Astrocyte (in vitro differentiated cells and primary cell): ENCODE measurements around the gene MAS1.

Experiments used
- EZH2 ChIP-seq: IDR thresholded peaks from 2 replicates; pipeline ENCODE4 v1.6.1; 2012; ENCODE audit warnings: mild to moderate bottlenecking, low read length, inconsistent platforms; ENCODE audit not compliant: insufficient read depth
- TF ChIP-seq, protein P1 (sequence below): IDR thresholded peaks from 2 replicates; pipeline ENCODE4 v1.5.1; 2011; ENCODE audit warnings: low read depth, mild to moderate bottlenecking, inconsistent platforms, low read length, moderate library complexity; ENCODE audit not compliant: insufficient read depth

DNA sequence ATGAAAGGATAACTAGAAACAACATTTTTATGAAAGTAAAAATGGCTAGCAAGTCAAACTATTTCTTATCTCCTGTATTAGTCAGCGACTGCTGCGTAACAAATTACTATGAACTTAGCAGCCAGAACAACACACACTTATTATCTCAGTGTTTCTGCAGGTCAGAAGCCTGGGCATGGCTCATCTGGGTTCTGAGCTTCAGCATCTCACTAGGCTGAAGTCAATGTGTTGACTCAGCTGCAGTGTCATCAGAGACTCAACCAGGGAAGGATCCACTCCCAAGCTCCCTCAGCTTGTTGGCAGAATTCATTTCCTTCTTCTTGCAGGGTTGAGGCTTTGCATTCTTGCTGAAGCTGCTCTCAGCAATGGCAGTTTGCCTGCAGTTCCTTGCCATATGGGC is 44.8 kb downstream of the MAS1 start:
- TF ChIP-seq, protein P1, sequence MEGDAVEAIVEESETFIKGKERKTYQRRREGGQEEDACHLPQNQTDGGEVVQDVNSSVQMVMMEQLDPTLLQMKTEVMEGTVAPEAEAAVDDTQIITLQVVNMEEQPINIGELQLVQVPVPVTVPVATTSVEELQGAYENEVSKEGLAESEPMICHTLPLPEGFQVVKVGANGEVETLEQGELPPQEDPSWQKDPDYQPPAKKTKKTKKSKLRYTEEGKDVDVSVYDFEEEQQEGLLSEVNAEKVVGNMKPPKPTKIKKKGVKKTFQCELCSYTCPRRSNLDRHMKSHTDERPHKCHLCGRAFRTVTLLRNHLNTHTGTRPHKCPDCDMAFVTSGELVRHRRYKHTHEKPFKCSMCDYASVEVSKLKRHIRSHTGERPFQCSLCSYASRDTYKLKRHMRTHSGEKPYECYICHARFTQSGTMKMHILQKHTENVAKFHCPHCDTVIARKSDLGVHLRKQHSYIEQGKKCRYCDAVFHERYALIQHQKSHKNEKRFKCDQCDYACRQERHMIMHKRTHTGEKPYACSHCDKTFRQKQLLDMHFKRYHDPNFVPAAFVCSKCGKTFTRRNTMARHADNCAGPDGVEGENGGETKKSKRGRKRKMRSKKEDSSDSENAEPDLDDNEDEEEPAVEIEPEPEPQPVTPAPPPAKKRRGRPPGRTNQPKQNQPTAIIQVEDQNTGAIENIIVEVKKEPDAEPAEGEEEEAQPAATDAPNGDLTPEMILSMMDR: no peak
- TF ChIP-seq EZH2: no peak
